ENCODE measurements around the gene ALB.

Gene ALB

GRCh38 chr4:73431813-73432168 is 27.7 kb downstream of the ALB start:
- TF ChIP-seq CTCF (IDR thresholded peaks at IDR 0.05; ENCODE audit: low read depth, low read length) = no peak
- no peak overlapping the region for H3K4me3 ChIP-seq (ENCODE audit: low read depth, low read length)
- no peak for DNase-seq
- no peaks in the 10 kb centered on the region for H3K9me3 ChIP-seq
- H3K36me3 ChIP-seq = no peaks in the 10 kb centered on the region
- no peaks in the 10 kb centered on the region for H3K27me3 ChIP-seq
- no peaks in the 10 kb centered on the region for H3K4me1 ChIP-seq

- no peaks in the 10 kb centered on the region for H3K4me1 ChIP-seq
- no peak overlapping the region for H3K4me3 ChIP-seq (ENCODE audit: low read depth, low read length)
- no peak for DNase-seq
- TF ChIP-seq CTCF (IDR thresholded peaks at IDR 0.05; ENCODE audit: low read depth, low read length) = no peak
- H3K27me3 ChIP-seq = no peaks in the 10 kb centered on the region
- no peaks in the 10 kb centered on the region for H3K36me3 ChIP-seq
- no peaks in the 10 kb centered on the region for H3K9me3 ChIP-seq
These were observed 28.3 kb downstream of the ALB start for GRCh38 chr4:73432169-73433000.

- Histone ChIP-seq H3K27me3 (no peaks in the 10 kb centered on the region), H3K4me3 (ENCODE audit: low read depth, low read length) (no peak overlapping the region), H3K4me1 (no peaks in the 10 kb centered on the region), H3K9me3 (no peaks in the 10 kb centered on the region), H3K36me3 (no peaks in the 10 kb centered on the region)
- no peak for DNase-seq
- no peak for TF ChIP-seq CTCF (IDR thresholded peaks at IDR 0.05; ENCODE audit: low read depth, low read length)
These were observed 29.1 kb downstream of the ALB start for GRCh38 chr4:73433140-73433539.

- H3K9me3 ChIP-seq = no peaks in the 10 kb centered on the region
- no peak overlapping the region for H3K4me3 ChIP-seq (ENCODE audit: low read depth, low read length)
- H3K27me3 ChIP-seq = no peaks in the 10 kb centered on the region
- H3K36me3 ChIP-seq = no peaks in the 10 kb centered on the region
- peak; percentile 54 for TF ChIP-seq CTCF (IDR thresholded peaks at IDR 0.05; ENCODE audit: low read depth, low read length)
- no peak for DNase-seq
- no peaks in the 10 kb centered on the region for H3K4me1 ChIP-seq
These were observed 30.2 kb downstream of the ALB start for GRCh38 chr4:73434311-73434710.

- Histone ChIP-seq H3K27me3 (no peaks in the 10 kb centered on the region), H3K36me3 (no peaks in the 10 kb centered on the region), H3K9me3 (no peaks in the 10 kb centered on the region), H3K4me3 (ENCODE audit: low read depth, low read length) (no peak within 1 kb of the TSS), H3K4me1 (no peaks in the 10 kb centered on the region)
- DNase-seq = no peak
- no peak for TF ChIP-seq CTCF (IDR thresholded peaks at IDR 0.05; ENCODE audit: low read depth, low read length)
These were observed 31.9 kb downstream of the ALB start, which contains the start of gene AFP for GRCh38 chr4:73435984-73436383. Gene AFP (plus strand): TSS chr4:73436221. CDS start chr4:73436263, 42 bp downstream.
